ENCODE data around the gene SOD1. TPM values are rescaled to one million over a fixed set of nuclear protein-coding genes. Genes with fewer than 3 reads are reported as not detected.

SOD1 gene
- polyA plus RNA-seq, 1 donor from 2014 or later = 449 TPM

- Histone ChIP-seq H3K79me2 (replicated peaks; ENCODE audit: insufficient read depth, low read length) (no peaks in the 10 kb centered on the region), H4K20me1 (ENCODE audit: insufficient read depth) (no peaks in the 10 kb centered on the region), H3K9ac (ENCODE audit: low read length) (no peak overlapping the region), H3K9me2 (ENCODE audit: insufficient read depth, low read length) (no peaks in the 10 kb centered on the region), H3K27ac (ENCODE audit: low read length) (no peak overlapping the region), H3K27me3 (ENCODE audit: insufficient read depth, low read depth, low read length) (no peaks in the 10 kb centered on the region), H3K4me3 (ENCODE audit: low read length) (no peak overlapping the region), H3K9me3 (ENCODE audit: low read length) (no peaks in the 10 kb centered on the region), H3K4me2 (ENCODE audit: low read length) (no peak overlapping the region), H3K36me3 (ENCODE audit: insufficient read depth, low read length) (no peaks in the 10 kb centered on the region), H3F3A (ENCODE audit: insufficient read depth, low read length, poor library complexity, severe bottlenecking) (no peaks in the 10 kb centered on the region), H2AFZ (ENCODE audit: low read depth, low read length) (no peak overlapping the region)
- TF ChIP-seq SMC3 (conservative IDR thresholded peaks at IDR 0.05; ENCODE audit: poor library complexity) (no peak), REST (IDR thresholded peaks at IDR 0.05; ENCODE audit: borderline replicate concordance) (no peak), EZH2 (IDR thresholded peaks at IDR 0.05; ENCODE audit: borderline replicate concordance, insufficient read depth, low read length, poor library complexity, severe bottlenecking) (no peak), TAF1 (IDR thresholded peaks at IDR 0.05; ENCODE audit: low read depth) (no peak), CTCF (IDR thresholded peaks at IDR 0.05; ENCODE audit: poor library complexity, severe bottlenecking) (no peak), MXI1 (conservative IDR thresholded peaks at IDR 0.05; ENCODE audit: poor library complexity, severe bottlenecking) (no peak), POLR2AphosphoS5 (IDR thresholded peaks at IDR 0.05) (no peak), EP300 (conservative IDR thresholded peaks at IDR 0.05; ENCODE audit: poor library complexity, severe bottlenecking) (no peak), RAD21 (conservative IDR thresholded peaks at IDR 0.05) (no peak)
Measured at GRCh38 chr21:31622397-31622796, 37.1 kb upstream of the SOD1 start.

- Histone ChIP-seq H3K27ac (ENCODE audit: low read length) (no peak overlapping the region), H3K9ac (ENCODE audit: low read length) (no peak overlapping the region), H3K9me2 (ENCODE audit: insufficient read depth, low read length) (no peaks in the 10 kb centered on the region), H3K79me2 (replicated peaks; ENCODE audit: insufficient read depth, low read length) (no peaks in the 10 kb centered on the region), H3F3A (ENCODE audit: insufficient read depth, low read length, poor library complexity, severe bottlenecking) (no peaks in the 10 kb centered on the region), H3K9me3 (ENCODE audit: low read length) (no peaks in the 10 kb centered on the region), H3K27me3 (ENCODE audit: insufficient read depth, low read depth, low read length) (no peaks in the 10 kb centered on the region), H2AFZ (ENCODE audit: low read depth, low read length) (no peak overlapping the region), H4K20me1 (ENCODE audit: insufficient read depth) (no peaks in the 10 kb centered on the region), H3K4me3 (ENCODE audit: low read length) (no peak overlapping the region), H3K4me2 (ENCODE audit: low read length) (no peak overlapping the region), H3K36me3 (ENCODE audit: insufficient read depth, low read length) (no peaks in the 10 kb centered on the region)
- no peak for TF ChIP-seq MXI1 (conservative IDR thresholded peaks at IDR 0.05; ENCODE audit: poor library complexity, severe bottlenecking)
- TF ChIP-seq CTCF (IDR thresholded peaks at IDR 0.05; ENCODE audit: poor library complexity, severe bottlenecking) = no peak
- TF ChIP-seq TAF1 (IDR thresholded peaks at IDR 0.05; ENCODE audit: low read depth) = no peak
- no peak for TF ChIP-seq RAD21 (conservative IDR thresholded peaks at IDR 0.05)
- TF ChIP-seq EZH2 (IDR thresholded peaks at IDR 0.05; ENCODE audit: borderline replicate concordance, insufficient read depth, low read length, poor library complexity, severe bottlenecking) = no peak
- TF ChIP-seq SMC3 (conservative IDR thresholded peaks at IDR 0.05; ENCODE audit: poor library complexity) = no peak
- no peak for TF ChIP-seq REST (IDR thresholded peaks at IDR 0.05; ENCODE audit: borderline replicate concordance)
- no peak for TF ChIP-seq POLR2AphosphoS5 (IDR thresholded peaks at IDR 0.05)
- no peak for TF ChIP-seq EP300 (conservative IDR thresholded peaks at IDR 0.05; ENCODE audit: poor library complexity, severe bottlenecking)
Measured at GRCh38 chr21:31623664-31624063, 35.8 kb upstream of the SOD1 start.
